ENCODE results near the gene MRTFA. TPM values are rescaled to one million over a fixed set of nuclear protein-coding genes. Genes with fewer than 3 reads are reported as not detected.

The MRTFA gene
- total RNA-seq, 1 donor from 2014 or later: 26.4 TPM

DNA sequence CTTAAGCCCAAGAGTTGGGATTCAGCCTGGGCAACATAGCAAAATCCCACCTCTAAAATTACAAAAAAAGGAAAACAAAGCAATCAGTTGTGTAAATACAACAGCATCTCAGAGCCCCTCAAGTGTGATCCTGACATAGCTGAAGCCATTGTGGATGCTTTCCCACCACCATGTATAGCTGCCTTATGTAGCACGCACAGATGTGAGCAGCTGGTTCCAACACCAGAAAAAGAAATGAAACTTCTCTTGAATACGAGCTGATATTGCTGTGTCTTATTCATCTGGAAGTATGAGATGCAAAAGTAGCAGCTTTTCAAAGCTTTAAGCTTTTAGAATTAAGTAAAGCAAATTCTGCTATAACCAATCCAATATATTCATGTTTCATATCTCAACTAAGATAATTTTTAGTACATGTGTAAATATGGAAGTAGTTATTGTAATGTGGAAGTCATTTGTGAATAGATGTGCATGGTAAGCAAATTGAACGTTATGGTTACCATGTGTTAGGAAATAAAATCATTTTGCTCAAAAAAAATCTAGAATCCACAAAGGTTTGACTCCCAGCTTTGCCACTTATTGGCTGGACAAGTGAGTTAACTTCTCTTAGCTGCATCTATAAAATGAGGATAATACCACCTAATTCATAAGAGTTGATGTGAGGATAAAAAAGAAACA is 203.0 kb downstream of the MRTFA start:
- intact Hi-C loops (cut with DNase I): loop anchor here (10.0 kb wide), 1 partner anchor 51 kb away; no protein-coding TSS in a partner anchor
- DNase-seq (no peak), ATAC-seq (ENCODE audit: poor library complexity) (no peak)

DNA sequence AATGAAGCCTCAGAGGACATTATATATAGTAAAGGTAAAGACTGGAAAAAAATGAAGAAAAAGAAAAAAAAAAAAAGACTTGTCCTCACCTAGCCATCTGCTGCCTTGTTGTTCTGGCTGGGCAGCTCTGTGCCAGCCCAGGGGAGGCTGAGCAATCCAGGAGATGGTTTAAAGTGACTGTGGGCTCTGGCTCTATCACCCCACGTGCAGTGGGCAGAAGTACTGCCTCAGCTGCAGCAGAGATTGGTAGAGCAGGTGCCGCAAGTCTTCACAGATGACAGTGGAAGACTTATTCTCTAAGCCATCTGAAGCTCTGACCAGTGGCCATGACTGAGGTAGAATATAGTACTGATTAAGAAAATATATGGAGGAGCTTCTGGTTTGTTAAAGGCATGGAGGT is 203.9 kb downstream of the MRTFA start:
- ATAC-seq (ENCODE audit: poor library complexity) (no peak), DNase-seq (no peak)
- intact Hi-C loops (cut with DNase I): loop anchor here (10.0 kb wide), 1 partner anchor 52 kb away; no protein-coding TSS in a partner anchor

- ATAC-seq (ENCODE audit: poor library complexity): no peak
- intact Hi-C loops (cut with DNase I): loop anchor here (10.0 kb wide), 1 partner anchor 53 kb away; no protein-coding TSS in a partner anchor
- no peak for DNase-seq
Observed at GRCh38 chr22:40432157-40432556, 204.4 kb downstream of the MRTFA start.

DNA sequence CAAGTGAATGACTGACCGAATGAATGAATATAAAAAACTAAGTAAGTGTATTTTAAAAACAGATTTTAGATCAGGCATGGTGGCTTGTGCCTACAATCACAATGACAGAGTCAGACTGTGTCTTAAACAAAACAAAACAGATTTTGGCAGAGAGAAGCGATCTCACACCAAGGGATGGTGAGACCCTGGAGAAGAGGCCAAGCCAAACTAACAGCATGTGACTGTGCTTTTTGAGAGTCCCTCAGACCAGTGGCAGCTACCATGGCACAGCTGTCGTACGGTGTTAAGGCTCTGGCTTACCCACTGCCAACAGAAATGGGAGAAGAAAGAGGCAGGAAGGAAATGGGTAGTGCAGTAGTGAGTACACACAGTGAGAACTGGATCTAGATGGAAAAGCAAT is 205.5 kb downstream of the MRTFA start:
- DNase-seq (no peak), ATAC-seq (ENCODE audit: poor library complexity) (no peak)

GRCh38 chr22:40429481-40429880 is 207.0 kb downstream of the MRTFA start:
- no peak for ATAC-seq (ENCODE audit: poor library complexity)
- DNase-seq: no peak
- intact Hi-C loops (cut with DNase I): no loop called here

More for the DNA sequence above, 205.5 kb downstream of the MRTFA start:
- intact Hi-C loops (cut with DNase I): loop anchor here (10.0 kb wide), 1 partner anchor 54 kb away; no protein-coding TSS in a partner anchor

- no peak for DNase-seq
Observed at GRCh38 chr22:40428796-40429195, 207.7 kb downstream of the MRTFA start.

GRCh38 chr22:40426594-40427333 is 209.8 kb downstream of the MRTFA start:
- intact Hi-C loops (cut with DNase I): no loop called here
- no peak for ATAC-seq (ENCODE audit: poor library complexity)
- no peak for DNase-seq

More at GRCh38 chr22:40428796-40429195, 207.7 kb downstream of the MRTFA start:
- no peak for ATAC-seq (ENCODE audit: poor library complexity)
- intact Hi-C loops (cut with DNase I): no loop called here

DNA sequence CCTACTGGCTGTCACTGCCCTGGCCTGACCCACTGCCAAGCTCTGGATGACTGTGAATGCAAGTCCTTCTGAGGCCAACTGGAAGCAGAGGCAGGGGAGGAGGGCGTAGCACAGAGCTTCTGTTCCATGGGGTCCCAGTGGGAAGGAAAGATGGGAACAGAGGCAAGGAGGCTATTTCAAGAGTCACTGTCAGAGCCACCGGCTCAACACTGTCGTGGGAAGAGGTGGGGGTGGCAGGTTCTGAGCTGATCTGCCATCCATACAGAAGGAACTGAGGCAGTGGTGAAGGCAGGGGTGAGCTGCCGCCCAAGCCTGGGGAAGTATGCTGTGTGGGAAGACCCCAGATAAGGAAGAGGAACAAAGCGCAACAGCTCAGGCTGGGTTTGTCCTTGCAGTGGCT is 211.4 kb downstream of the MRTFA start:
- intact Hi-C loops (cut with DNase I): no loop called here
- DNase-seq (no peak), ATAC-seq (ENCODE audit: poor library complexity) (no peak)

- intact Hi-C loops (cut with DNase I): no loop called here
- ATAC-seq (ENCODE audit: poor library complexity): peak; percentile 12
- no peak for DNase-seq
Observed at GRCh38 chr22:40423882-40424640, 212.5 kb downstream of the MRTFA start.

GRCh38 chr22:40423310-40423688 is 213.2 kb downstream of the MRTFA start:
- ATAC-seq (ENCODE audit: poor library complexity) (peak; percentile 16), DNase-seq (no peak)
- intact Hi-C loops (cut with DNase I): no loop called here

GRCh38 chr22:40422558-40423309 is 213.8 kb downstream of the MRTFA start:
- no peak for ATAC-seq (ENCODE audit: poor library complexity)
- no peak for DNase-seq
- intact Hi-C loops (cut with DNase I): no loop called here

- intact Hi-C loops (cut with DNase I): no loop called here
- no peak for ATAC-seq (ENCODE audit: poor library complexity)
- no peak for DNase-seq
Observed at GRCh38 chr22:40421941-40422340, 214.6 kb downstream of the MRTFA start.

GRCh38 chr22:40421082-40421350 is 215.5 kb downstream of the MRTFA start:
- no peak for ATAC-seq (ENCODE audit: poor library complexity)

GRCh38 chr22:40420341-40421081 is 216.0 kb downstream of the MRTFA start:
- ATAC-seq (ENCODE audit: poor library complexity): no peak
- DNase-seq: peak; percentile 44
- intact Hi-C loops (cut with DNase I): no loop called here

More at GRCh38 chr22:40421082-40421350, 215.5 kb downstream of the MRTFA start:
- DNase-seq: no peak
- intact Hi-C loops (cut with DNase I): no loop called here

GRCh38 chr22:40419718-40420117 is 216.8 kb downstream of the MRTFA start:
- peak; percentile 30 for DNase-seq
- intact Hi-C loops (cut with DNase I): no loop called here
- no peak for ATAC-seq (ENCODE audit: poor library complexity)

- ATAC-seq (ENCODE audit: poor library complexity) (no peak), DNase-seq (peak; percentile 60)
- intact Hi-C loops (cut with DNase I): no loop called here
Observed at GRCh38 chr22:40418366-40419201, 217.9 kb downstream of the MRTFA start.

GRCh38 chr22:40417881-40418280 is 218.6 kb downstream of the MRTFA start:
- intact Hi-C loops (cut with DNase I): no loop called here
- ATAC-seq (ENCODE audit: poor library complexity): no peak
- DNase-seq: peak; percentile 34

Data from Right ventricle myocardium superior (tissue), 1 donor.